ENCODE results near the gene CYP2A13.
"Not testable (repeated sequence)": the region's sequence is repeated elsewhere in the genome, so short reads cannot be mapped to it uniquely, and the experiment has no call there.

Gene CYP2A13

DNA sequence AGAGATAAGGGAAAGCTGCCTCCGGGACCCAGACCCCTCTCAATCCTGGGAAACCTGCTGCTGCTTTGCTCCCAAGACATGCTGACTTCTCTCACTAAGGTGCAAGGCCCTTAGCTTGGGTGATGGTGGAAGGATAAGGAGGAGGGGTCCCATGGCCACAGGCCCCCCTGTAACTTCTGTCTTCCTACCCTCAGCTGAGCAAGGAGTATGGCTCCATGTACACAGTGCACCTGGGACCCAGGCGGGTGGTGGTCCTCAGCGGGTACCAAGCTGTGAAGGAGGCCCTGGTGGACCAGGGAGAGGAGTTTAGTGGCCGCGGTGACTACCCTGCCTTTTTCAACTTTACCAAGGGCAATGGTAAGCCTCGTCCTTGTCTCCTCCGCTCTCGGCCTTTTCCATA, 28.0 kb downstream of the CYP2A13 start:
- no peak for FAIRE-seq
- DNase-seq (ENCODE audit: insufficient read length, low spot score): no peak

DNA sequence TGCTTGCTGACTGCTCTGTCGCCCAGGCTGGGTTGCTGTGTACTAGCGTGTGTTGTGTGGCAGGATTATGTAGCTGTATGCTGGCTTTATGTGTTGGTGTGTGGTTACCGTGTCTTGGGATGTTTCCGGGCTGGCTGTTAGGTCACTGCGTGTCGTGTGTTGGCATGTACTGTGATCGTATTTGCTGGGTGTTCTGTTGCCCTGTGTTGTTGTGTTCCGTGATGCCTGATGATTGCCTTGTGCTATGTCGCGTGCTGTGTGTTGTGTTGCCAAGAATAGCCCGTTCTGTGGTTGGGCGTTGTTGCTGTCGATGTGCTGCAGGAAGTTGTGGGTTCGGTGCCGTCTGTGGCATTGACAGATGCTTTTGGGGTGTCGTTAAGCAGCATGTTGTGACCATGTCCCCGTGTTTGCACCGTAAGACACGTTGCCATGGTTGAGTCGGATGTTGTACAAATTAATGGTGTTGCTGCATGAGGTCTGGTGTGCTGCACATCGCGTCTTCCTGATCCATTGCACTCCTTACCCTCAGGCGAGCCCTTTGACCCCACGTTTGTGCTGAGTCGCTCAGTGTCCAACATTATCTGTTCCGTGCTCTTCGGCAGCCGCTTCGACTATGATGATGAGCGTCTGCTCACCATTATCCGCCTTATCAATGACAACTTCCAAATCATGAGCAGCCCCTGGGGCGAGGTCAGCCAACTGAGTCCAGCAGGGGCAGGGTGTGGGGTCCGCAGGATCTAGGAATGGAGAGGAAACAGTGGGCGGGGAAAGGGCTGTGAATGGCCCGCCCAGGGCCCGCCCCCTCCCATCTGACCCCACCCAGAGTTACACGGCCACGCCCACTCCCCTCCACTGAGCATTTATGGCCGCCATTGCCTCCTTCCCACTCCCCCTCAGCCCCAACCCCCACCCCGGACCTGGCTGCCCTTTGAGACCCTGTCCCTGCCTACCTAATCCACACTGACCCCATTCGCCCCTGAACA, 33.0 kb downstream of the CYP2A13 start:
- FAIRE-seq: peak; percentile 100
- DNase-seq (ENCODE audit: insufficient read length, low spot score): not testable (repeated sequence)

DNA sequence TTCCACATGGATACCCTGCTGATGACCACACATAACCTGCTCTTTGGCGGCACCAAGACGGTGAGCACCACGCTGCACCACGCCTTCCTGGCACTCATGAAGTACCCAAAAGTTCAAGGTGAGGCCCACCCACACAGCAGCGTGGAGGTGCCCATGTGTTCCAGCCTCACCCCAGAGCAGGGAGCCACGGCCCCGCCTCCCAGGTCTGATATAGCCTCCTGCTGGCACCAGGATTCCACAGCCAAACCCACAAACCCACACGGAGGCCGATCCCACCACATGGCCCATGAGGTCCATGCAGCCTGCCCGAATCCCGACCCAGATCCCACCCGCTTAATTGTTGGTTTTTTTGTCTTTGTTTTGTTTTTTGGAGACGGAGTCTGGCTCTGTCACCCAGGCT, 34.6 kb downstream of the CYP2A13 start:
- not testable (repeated sequence) for FAIRE-seq; DNase-seq (ENCODE audit: insufficient read length, low spot score)

DNA sequence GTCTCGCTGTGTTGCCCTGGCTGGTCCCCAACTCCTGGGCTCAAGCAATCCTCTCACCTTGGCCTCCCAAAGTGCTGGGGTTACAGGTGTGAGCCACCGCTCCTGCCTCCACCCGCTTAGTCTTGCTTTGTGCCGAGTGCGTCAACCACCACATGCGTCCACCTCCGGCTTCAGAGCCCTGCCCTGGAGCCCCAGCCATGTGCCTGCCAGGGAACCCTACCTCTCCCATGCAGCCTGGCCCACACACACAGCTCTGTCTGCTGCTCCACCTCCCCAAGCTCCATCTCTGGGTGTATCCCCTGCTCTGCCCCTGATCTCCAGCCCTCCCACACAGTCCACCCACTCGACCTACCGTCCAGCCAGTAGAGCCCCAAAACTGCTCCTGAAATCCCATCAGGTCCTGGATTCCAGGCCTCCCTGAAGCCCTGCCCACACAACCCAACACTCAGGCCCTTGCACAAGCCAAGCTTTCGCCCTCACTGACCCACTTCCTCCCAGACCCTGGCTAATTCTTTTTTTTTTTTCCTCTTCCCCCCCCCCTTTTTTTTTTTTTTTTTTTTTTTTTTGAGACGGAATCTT, 35.6 kb downstream of the CYP2A13 start:
- no peak for FAIRE-seq

DNA sequence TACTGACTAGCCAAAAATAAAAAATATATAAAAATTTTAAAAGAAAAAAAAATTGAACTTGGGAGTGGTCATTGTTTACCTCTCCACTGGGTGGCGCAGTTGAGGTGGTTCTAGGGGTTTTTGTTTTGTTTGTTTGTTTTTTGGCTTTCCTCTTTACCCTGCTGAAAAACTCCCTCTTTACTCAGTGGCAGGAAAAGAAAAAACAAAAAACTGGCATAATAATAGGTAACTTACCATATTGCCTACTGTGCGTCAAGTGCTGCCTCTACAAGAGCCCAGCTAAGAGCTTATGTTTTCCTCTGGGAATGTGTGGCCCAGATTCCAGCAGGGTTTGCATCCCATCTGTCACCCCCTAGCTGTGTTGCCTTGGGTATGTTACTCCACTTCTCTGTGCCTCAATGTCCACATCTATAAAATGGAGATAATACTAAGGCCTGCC, 38.5 kb downstream of the CYP2A13 start:
- FAIRE-seq: peak; percentile 23
- DNase-seq (ENCODE audit: insufficient read length, low spot score): not testable (repeated sequence)

More for the DNA sequence above, 35.6 kb downstream of the CYP2A13 start:
- no peak for DNase-seq (ENCODE audit: insufficient read length, low spot score)

DNA sequence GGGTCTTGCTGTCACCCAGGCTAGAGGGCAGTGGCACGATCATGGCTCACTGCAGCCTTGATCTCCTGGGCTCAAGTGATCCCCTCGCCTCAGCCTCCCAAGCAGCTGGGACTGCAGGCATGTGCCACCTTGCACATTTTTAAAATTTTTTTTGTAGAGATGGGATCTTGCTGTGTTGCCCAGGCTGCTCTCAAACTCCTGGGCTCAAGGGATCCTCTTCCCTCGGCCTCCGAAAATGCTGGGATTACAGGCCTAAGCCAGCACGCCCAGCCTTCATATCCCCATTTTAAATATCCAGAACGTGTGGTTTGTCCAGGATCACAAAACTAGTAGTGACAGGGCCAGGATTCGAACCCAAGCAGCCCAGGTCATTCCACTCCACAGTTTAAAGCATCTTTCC, 39.1 kb downstream of the CYP2A13 start:
- FAIRE-seq; DNase-seq (ENCODE audit: insufficient read length, low spot score): not testable (repeated sequence)

DNA sequence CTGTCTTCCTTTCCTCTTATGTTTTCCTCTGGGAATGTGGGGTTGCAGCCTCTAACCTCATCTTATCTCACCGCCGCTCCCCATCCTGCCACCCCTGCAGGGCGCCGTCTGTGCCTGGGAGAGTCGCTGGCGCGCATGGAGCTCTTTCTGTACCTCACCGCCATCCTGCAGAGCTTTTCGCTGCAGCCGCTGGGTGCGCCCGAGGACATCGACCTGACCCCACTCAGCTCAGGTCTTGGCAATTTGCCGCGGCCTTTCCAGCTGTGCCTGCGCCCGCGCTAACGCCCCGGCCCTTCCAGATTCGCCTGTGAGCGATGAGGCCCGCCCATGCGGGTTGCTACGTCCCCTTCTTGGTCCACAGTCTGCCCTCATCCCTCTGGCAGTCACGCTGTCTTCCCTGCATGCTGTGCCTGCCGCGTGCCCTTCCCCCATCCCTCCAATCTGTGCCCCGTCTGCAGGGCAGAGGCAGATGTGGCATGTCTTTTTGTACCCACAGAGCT, 39.6 kb downstream of the CYP2A13 start:
- not testable (repeated sequence) for DNase-seq (ENCODE audit: insufficient read length, low spot score)
- peak; percentile 60 for FAIRE-seq

DNA sequence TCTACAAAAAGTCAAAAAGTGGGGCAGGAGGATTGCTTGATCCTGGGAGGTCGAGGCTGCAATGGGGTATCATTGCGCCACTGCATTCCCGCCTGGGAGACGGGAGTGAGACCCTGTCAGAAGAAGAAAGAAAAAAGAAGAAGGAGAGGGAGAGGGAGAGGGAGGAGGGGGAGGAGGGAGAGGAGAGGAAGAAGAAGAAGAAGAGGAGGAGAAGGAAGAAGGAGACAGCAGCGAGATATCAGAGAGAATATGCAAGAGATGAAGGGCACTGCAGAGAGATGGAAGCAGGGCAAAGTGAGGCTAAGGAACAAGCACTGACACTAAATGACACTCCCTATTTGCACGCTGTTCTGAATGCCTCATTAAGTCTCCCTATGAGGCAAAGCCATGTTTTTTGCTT, 40.4 kb downstream of the CYP2A13 start:
- FAIRE-seq (no peak), DNase-seq (ENCODE audit: insufficient read length, low spot score) (no peak)

DNA sequence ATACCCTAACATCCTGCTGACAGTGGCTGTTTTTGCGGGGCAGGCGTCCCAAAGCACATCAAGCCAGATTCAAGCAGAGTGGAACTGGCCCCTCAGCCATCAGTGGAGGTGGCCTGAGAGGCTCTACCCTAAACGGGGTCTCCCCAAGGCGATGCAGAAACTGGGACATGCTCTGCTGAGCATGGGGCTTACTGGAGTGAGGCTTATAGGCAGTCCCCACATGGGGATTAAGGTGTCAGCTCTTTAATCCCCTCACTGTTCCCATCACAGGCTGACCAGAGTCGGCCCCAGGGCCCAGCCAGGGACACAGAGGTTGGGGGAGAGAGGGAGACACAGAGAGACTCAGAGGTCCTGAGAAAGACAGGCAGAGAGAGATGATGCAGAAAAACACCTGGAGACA, 42.9 kb downstream of the CYP2A13 start:
- no peak for FAIRE-seq

DNA sequence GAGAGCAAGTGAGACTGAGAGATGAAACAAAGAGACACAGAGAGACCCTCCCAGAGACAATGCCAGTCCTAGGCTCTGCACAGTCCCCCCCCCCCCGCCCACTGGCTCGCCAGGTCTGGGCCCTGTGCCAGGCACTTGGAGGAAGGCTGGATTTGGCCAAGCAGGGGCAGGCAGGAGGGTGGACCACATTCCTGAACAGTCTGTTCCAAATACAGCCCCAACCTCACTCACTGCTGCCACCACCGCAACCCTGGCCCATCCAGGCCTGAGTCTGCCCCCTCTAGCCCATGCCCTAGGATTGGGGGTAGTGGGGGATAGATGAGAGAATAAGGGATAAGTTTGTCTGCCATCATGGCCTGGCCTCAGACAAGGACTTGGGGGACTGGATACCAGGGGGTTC, 45.0 kb downstream of the CYP2A13 start:
- FAIRE-seq: no peak

More for the DNA sequence above, 42.9 kb downstream of the CYP2A13 start:
- DNase-seq (ENCODE audit: insufficient read length, low spot score): no peak

DNA sequence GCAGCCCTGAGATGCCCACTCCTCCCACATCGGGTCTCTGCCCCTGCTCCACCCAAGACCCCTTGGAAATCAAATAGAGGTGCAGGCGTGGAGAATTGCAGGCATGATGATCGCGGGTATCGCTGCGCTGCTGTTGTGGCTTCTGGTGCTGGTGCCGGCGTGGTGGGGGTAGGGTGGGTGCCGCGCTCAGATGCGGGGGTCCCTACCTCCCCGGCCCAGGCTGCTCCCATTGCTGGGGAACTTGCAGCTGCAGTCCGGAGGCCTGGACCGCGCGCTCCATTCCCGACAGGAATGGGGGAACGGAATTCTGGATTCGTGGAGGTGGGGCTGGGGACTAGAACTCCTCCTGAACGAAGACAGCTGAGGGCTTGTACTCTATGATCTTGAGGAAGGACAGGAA, 46.4 kb downstream of the CYP2A13 start:
- DNase-seq (ENCODE audit: insufficient read length, low spot score) (no peak), FAIRE-seq (no peak)

More for the DNA sequence above, 45.0 kb downstream of the CYP2A13 start:
- no peak for DNase-seq (ENCODE audit: insufficient read length, low spot score)

DNA sequence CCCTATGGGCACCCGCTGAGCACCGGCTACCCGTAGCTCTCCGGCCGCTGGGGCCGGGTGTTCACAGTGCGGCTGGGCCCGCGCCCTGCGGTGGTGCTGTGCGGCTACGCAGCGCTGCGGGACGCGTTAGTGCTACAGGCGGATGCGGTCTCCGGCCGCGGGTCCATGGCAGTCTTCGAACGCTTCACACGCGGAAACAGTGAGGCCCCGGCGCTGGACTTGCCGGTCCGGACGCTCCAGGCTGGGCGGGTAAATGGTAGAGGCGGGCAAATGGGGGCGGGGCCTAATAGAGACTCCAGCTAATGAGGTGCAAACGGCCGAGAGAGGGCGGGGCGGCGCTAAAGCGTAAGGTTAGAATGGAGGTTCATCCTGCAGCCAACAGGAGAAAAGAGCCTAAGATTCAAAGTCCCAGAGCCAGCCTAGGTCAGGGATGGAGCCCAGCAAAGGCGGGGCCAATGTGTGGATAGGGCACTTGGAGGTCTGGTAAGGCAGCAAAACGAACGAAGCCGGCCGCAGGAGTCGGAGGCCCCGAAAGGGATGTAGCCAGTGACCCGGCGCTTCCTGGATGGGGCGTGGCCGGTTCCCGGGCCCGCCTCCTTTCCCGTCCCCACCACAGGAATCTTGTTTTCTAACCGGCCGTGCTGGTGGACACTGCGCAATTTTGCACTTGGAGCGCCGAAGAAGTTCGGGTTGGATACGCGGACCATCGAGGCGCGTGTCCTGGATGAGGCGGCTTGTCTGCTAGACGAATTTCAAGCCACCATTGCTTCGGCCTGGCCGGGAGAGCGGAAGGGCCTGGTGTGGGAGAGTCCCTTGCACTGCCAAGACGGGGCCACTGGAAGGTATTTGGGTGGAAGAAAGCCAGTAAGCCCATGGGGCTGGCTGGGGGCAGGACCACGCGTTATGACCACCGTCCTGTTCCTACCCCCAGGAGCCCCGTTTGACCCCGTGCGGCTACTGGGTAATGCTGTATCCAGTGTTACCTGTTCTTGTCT, 47.4 kb downstream of the CYP2A13 start:
- peak; percentile 74 for FAIRE-seq
- DNase-seq (ENCODE audit: insufficient read length, low spot score): not testable (repeated sequence)

DNA sequence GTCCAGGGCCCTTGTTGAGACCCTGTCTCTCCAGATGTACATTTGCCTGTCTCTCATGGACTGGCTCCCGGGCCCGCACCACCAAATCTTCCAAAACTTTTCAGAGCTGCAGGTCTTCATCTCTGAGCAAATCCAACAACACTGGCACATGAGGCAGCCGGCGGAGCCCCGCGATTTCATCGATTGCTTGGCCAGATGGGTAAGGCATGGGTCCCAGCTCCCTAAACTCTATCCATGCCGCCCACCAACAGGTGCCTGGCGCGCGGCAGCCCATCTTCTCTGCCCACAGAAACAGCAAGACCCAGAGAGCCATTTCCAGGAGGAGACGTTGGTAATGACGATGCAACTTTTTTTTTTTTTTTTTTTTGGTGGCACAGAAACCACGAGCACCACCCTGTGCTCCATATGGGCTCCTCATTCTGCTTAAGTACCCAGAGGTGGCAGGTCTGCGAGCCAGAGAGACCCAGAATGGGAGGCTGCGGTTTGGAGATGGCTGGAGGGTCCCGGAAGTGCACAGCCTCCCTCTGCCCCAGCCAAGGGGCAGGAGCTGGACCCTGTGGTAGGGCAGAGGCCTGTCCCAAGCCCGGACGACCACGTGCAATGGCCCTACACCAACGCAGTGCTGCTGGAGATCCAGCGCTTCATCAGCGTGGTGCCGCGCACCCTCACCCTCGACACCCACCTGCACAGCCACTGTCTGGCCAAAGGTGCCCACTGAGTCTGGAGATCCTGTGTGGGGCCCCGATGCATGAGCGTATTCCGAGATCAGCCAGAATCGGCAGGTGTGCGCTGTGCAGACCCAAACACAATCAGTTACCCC, 48.6 kb downstream of the CYP2A13 start:
- no peak for FAIRE-seq
- DNase-seq (ENCODE audit: insufficient read length, low spot score): no peak

DNA sequence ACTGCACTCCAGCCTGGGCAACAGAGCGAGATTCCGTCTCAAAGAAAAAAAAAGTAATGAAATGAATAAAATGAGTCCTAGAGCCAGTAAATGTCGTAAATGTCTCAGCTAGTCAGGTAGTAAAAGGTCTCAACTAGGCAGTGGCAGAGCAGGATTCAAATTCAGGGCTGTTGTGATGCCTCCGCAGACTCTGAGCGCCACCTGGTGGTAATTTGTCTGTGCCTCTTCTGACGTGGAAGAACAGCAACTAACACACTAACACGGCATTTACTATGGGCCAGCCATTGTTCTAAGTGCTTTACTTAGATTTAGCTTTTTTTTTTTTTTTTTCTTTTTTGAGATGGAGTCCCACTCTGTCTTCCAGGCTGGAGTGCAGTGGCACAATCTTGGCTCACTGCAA, 56.2 kb downstream of the CYP2A13 start:
- DNase-seq (ENCODE audit: insufficient read length, low spot score): peak; percentile 71
- no peak for FAIRE-seq

Data from HTR-8/SVneo (cell line).